ENCODE data around the gene PRIMA1. TPM values are rescaled to one million over a fixed set of nuclear protein-coding genes. Genes with fewer than 3 reads are reported as not detected.

PRIMA1 gene
- total RNA-seq, 4 donors from 2014 or later = 21.1 to 46.8 (median 35.3) TPM

GRCh38 chr14:93775158-93775557, 13.1 kb downstream of the PRIMA1 start:
- Histone ChIP-seq H3K27me3 (no peaks in the 10 kb centered on the region), H3K4me3 (no peak overlapping the region), H3K27ac (peak overlapping the region in 3 of 4 donors; percentile 9 to 92 (median 45)), H3K4me1 (peaks cover 0 to 68% (median 27%) of the 10 kb centered on the region in 4 donors), H3K36me3 (peaks cover 0 to 49% (median 0%) of the 10 kb centered on the region in 3 donors), H3K9me3 (no peaks in the 10 kb centered on the region)
- 55 to 69% methylated on average over 2 of the region's 2 CpGs for WGBS, 2 donors
- TF ChIP-seq POLR2A (IDR thresholded peaks at IDR 0.05) = no peak
- TF ChIP-seq EP300 (IDR thresholded peaks at IDR 0.05) = no peak
- no peak for TF ChIP-seq CTCF (IDR thresholded peaks at IDR 0.05)
- no peak for DNase-seq (ENCODE audit: low spot score in 2 of 2)

GRCh38 chr14:93772263-93772662, 16.0 kb downstream of the PRIMA1 start:
- no peaks in the 10 kb centered on the region for H3K27me3 ChIP-seq
- no peak overlapping the region for H3K4me3 ChIP-seq
- TF ChIP-seq CTCF (IDR thresholded peaks at IDR 0.05) (no peak), POLR2A (IDR thresholded peaks at IDR 0.05) (no peak), EP300 (IDR thresholded peaks at IDR 0.05) (peak in 1 of 2 donors; percentile 33)
- 24 to 46% methylated on average over 5 of the region's 5 CpGs for WGBS, 2 donors
- H3K36me3 ChIP-seq = peaks cover 0 to 54% (median 0%) of the 10 kb centered on the region in 3 donors
- no peaks in the 10 kb centered on the region for H3K9me3 ChIP-seq
- no peak for DNase-seq (ENCODE audit: low spot score in 2 of 2)
- peak overlapping the region in 2 of 4 donors; percentile 57 to 77 for H3K27ac ChIP-seq
- peaks cover 0 to 66% (median 9%) of the 10 kb centered on the region in 4 donors for H3K4me1 ChIP-seq

- WGBS, 2 donors = 34 to 38% methylated on average over 3 of the region's 3 CpGs
- no peak overlapping the region for H3K4me3 ChIP-seq
- H3K9me3 ChIP-seq = no peaks in the 10 kb centered on the region
- peaks cover 0 to under 1% of the 10 kb centered on the region in 2 donors for H3K27me3 ChIP-seq
- no peak for DNase-seq (ENCODE audit: low spot score in 2 of 2)
- H3K27ac ChIP-seq = no peak overlapping the region
- peaks cover 0 to 16% (median 0%) of the 10 kb centered on the region in 3 donors for H3K36me3 ChIP-seq
- TF ChIP-seq POLR2A (IDR thresholded peaks at IDR 0.05) = no peak
- TF ChIP-seq CTCF (IDR thresholded peaks at IDR 0.05) = no peak
- no peak for TF ChIP-seq EP300 (IDR thresholded peaks at IDR 0.05)
- H3K4me1 ChIP-seq = peaks cover 0 to 75% (median 12%) of the 10 kb centered on the region in 4 donors
These were observed 22.3 kb downstream of the PRIMA1 start for GRCh38 chr14:93765970-93766369.

- DNase-seq (ENCODE audit: low spot score in 2 of 2) = no peak
- H3K4me1 ChIP-seq = peaks cover 0 to 80% (median 18%) of the 10 kb centered on the region in 4 donors
- TF ChIP-seq POLR2A (IDR thresholded peaks at IDR 0.05) = no peak
- no peak for TF ChIP-seq EP300 (IDR thresholded peaks at IDR 0.05)
- TF ChIP-seq CTCF (IDR thresholded peaks at IDR 0.05) = no peak
- peak overlapping the region in 2 of 4 donors; percentile 8 to 12 for H3K27ac ChIP-seq
- H3K36me3 ChIP-seq = peaks cover 0 to 12% (median 0%) of the 10 kb centered on the region in 3 donors
- H3K27me3 ChIP-seq = peaks cover 0 to 3% of the 10 kb centered on the region in 2 donors
- WGBS, 2 donors = 32 to 56% methylated on average over 4 of the region's 4 CpGs
- H3K4me3 ChIP-seq = no peak overlapping the region
- H3K9me3 ChIP-seq = no peaks in the 10 kb centered on the region
These were observed 23.1 kb downstream of the PRIMA1 start for GRCh38 chr14:93765155-93765554.

- H3K4me3 ChIP-seq = no peak overlapping the region
These were observed 24.1 kb downstream of the PRIMA1 start for GRCh38 chr14:93764211-93764659.

More at GRCh38 chr14:93764211-93764659, 24.1 kb downstream of the PRIMA1 start:
- Histone ChIP-seq H3K9me3 (no peaks in the 10 kb centered on the region), H3K36me3 (peaks cover 0 to 6% (median 0%) of the 10 kb centered on the region in 3 donors), H3K27ac (peak overlapping the region in 2 of 4 donors; percentile 36 to 64), H3K4me1 (peaks cover 0 to 80% (median 19%) of the 10 kb centered on the region in 4 donors), H3K27me3 (peaks cover 0 to 3% of the 10 kb centered on the region in 2 donors)
- 28 to 29% methylated on average over 8 of the region's 8 CpGs for WGBS, 2 donors
- no peak for DNase-seq (ENCODE audit: low spot score in 2 of 2)
- TF ChIP-seq CTCF (IDR thresholded peaks at IDR 0.05) (no peak), EP300 (IDR thresholded peaks at IDR 0.05) (no peak), POLR2A (IDR thresholded peaks at IDR 0.05) (no peak)

Measured in tibial nerve (tissue), 4 donors.